Body of pancreas (tissue), 4 donors: ENCODE data around the gene FSTL5.

ENCODE experiments used
- CTCF ChIP-seq, 7 experiments: fragments of 450-650 bp in 4 of 7; fragments of 200-600 bp in 3 of 7; sonication (generic) in 3 of 7; IDR thresholded peaks; one replicate each; pipeline ENCODE4 v1.5.1; 2016 to 2019; ENCODE audit warnings: antibody characterized with exemption in 7 of 7
- POLR2A ChIP-seq, 3 donors: fragments of 450-650 bp; IDR thresholded peaks; one replicate each; pipeline ENCODE4 v1.6.1; 2016; ENCODE audit warnings: antibody characterized with exemption in 3 of 3, mild to moderate bottlenecking in 2 of 3

GRCh38 chr4:161444626-161445025, 719.2 kb downstream of the FSTL5 start:
- TF ChIP-seq CTCF (IDR thresholded peaks at IDR 0.05) (no peak), POLR2A (IDR thresholded peaks at IDR 0.05) (no peak)
